K562 (cell line): ENCODE measurements around the gene FOSL1.

Experiments
- KDM1A ChIP-seq, 2 experiments: fragments of 450-650 bp; IDR thresholded peaks; 2 replicates each; pipeline ENCODE4 v1.6.1; 2016; ENCODE audit warnings: mild to moderate bottlenecking in 2 of 2
- MEF2A ChIP-seq: IDR thresholded peaks from 2 replicates; pipeline ENCODE4 v1.6.1; 2011; ENCODE audit warnings: low read depth, mild to moderate bottlenecking, low read length, moderate library complexity; ENCODE audit not compliant: control insufficient read depth
- NFRKB ChIP-seq: fragments of 450-650 bp; IDR thresholded peaks from 2 replicates; pipeline ENCODE4 v1.6.1; 2016; ENCODE audit warnings: low read depth
- RBFOX2 ChIP-seq: fragments of 200-400 bp; formaldehyde crosslinking; IDR thresholded peaks from 2 replicates; pipeline ENCODE4 v1.6.1; 2017; ENCODE audit warnings: low read depth, mild to moderate bottlenecking, low read length, moderate library complexity
- SIX5 ChIP-seq, 2 experiments: IDR thresholded peaks; 2 replicates each; pipeline ENCODE4 v1.6.1; 2011; ENCODE audit warnings: low read length in 2 of 2, borderline replicate concordance in 1 of 2, low read depth in 1 of 2, mild to moderate bottlenecking in 1 of 2, moderate library complexity in 1 of 2; ENCODE audit not compliant: insufficient read depth in 1 of 2
- TCF7 ChIP-seq: sonication (generic); IDR thresholded peaks from 2 replicates; pipeline ENCODE4 v1.6.1; 2016; ENCODE audit warnings: antibody characterized with exemption, borderline replicate concordance
- ZNF124 ChIP-seq: sonication (generic); formaldehyde crosslinking; IDR thresholded peaks from 2 replicates; pipeline ENCODE4 v1.8.1; 2022; ENCODE audit warnings: missing genetic modification reagents
- ZNF274 ChIP-seq: IDR thresholded peaks from 2 replicates; pipeline ENCODE4 v1.6.1; 2011; ENCODE audit warnings: low read depth, mild to moderate bottlenecking, low read length, moderate library complexity, borderline replicate concordance
- ZNF407 ChIP-seq: fragments of 450-650 bp; IDR thresholded peaks from 2 replicates; pipeline ENCODE4 v1.6.1; 2016; ENCODE audit warnings: low read depth
- TF ChIP-seq, protein P1 (sequence below): fragments of 250-450 bp; sonication (Bioruptor Pico); IDR thresholded peaks from 2 replicates; pipeline ENCODE4 v1.5.0; 2020; ENCODE audit warnings: mild to moderate bottlenecking, borderline replicate concordance

DNA sequence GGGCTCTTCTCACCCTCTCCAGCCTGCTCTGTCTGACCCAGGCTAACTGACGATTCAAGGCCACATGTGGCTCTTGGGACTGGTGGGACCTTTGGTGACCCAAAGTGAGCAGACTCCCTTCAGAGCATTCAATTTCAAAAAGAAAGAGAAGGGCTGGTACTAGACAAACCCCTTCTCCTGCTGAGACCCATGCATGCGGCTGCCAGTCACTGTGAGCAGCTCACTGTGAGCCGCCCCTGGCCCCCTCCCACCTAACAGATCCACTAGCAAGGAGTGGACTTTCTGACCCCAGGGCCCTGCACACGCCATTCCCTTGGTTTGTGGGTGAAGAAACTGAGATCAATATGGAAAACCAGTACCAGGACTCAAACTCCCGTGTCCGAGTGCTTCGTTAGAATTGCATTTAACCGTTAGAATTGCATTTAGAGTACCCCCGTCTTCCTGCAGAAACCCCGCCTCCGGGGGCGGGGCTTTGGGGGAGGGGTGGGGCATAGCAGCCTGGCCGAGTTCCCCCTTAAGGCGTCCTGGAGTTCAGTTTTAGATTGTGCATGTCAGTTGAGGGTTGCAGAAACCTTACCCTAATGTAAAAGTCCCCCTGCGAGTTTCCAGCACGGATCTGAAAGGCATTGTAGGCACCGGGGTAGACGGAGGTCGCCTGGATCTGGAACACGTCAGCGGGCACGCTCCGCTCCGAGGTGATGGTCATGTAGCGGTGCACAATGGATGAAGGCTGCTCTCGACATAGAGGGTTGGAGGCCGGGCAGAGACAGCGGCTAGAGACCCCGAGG lies 32.7 kb downstream of the FOSL1 start:
- TF ChIP-seq SIX5 (IDR thresholded peaks at IDR 0.05; ENCODE audit: borderline replicate concordance in 1 of 2, insufficient read depth in 1 of 2, low read depth in 1 of 2, low read length in 2 of 2) = no peak
- no peak for TF ChIP-seq ZNF274
- TF ChIP-seq NFRKB = no peak
- TF ChIP-seq MEF2A = no peak
- no peak for TF ChIP-seq ZNF124
- no peak for TF ChIP-seq TCF7
- TF ChIP-seq ZNF407 = no peak
- TF ChIP-seq RBFOX2 = no peak
- TF ChIP-seq, protein P1, sequence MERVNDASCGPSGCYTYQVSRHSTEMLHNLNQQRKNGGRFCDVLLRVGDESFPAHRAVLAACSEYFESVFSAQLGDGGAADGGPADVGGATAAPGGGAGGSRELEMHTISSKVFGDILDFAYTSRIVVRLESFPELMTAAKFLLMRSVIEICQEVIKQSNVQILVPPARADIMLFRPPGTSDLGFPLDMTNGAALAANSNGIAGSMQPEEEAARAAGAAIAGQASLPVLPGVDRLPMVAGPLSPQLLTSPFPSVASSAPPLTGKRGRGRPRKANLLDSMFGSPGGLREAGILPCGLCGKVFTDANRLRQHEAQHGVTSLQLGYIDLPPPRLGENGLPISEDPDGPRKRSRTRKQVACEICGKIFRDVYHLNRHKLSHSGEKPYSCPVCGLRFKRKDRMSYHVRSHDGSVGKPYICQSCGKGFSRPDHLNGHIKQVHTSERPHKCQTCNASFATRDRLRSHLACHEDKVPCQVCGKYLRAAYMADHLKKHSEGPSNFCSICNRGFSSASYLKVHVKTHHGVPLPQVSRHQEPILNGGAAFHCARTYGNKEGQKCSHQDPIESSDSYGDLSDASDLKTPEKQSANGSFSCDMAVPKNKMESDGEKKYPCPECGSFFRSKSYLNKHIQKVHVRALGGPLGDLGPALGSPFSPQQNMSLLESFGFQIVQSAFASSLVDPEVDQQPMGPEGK (CRISPR knock-in tag) = no peak
- no peak for TF ChIP-seq KDM1A (IDR thresholded peaks at IDR 0.05)
